Endometrial microvascular endothelial cells (primary cell): ENCODE results near the gene DCHS1. TPM values are rescaled to one million over a fixed set of nuclear protein-coding genes. Genes with fewer than 3 reads are reported as not detected.

ENCODE experiments used
- in situ Hi-C: cut with HindIII; loops from 2 replicates; pipeline ENCODE4 v1.10.0; 2017; ENCODE audit warnings: low sequenced_read_pairs, low pct_unique_long_range_greater_than_20kb; ENCODE audit errors: inconsistent ontology term
- total RNA-seq: library from RNA; depleted of rRNA; stranded (reverse); fragments of >200 nt; gene quantifications from one replicate; pipeline ENCODE4 v1.2.3, GENCODE V29; 2015; ENCODE audit errors: inconsistent ontology term

The DCHS1 gene
- total RNA-seq, 1 donor from 2014 or later, result 48.7 TPM

DNA sequence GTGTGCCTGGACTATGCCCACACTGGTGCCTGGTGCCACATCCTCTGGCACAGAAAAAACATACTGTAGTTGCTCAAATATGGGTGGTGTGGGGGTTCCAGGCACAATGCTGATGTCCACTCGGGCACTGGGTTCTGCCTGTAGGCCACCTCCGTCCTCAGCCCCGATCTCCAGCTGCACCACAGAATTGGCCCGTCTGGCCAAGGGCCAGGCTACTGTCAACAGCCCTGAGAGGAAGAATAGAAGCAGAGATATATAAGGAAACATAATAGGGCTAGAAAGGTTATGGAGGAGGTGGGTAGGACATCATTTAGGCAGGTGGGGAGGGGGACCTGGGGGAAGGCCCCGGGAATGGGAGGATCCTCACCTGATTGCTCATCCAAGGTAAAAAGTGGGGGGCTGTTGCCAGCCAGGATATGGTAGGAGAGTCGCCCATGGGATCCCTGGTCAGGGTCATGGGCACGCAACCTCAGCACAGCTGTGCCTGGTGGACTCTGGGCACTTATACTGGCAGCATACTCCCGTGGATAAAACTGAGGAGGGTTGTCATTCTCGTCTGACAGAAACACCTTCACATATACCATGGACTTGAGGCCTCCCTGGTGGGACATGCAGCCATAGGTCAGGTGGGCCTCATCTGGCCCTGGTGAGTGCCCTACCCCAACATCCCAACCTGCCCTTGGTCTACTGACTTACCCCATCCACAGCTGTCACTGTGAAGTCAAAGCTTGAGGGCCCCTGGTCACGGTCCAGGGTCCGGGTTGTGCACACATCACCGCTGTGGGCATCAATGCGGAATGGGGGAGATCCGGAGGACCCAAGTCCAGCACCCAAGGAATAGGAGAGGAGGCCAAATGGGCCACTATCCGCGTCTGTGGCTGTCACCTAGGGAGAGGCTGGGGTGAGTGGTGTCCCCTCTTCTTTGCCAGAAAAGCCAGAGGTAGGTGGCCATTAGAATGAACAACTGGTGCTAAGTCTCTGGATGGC, 21.9 kb downstream of the DCHS1 start:
- in situ Hi-C loops, result no loop called here

DNA sequence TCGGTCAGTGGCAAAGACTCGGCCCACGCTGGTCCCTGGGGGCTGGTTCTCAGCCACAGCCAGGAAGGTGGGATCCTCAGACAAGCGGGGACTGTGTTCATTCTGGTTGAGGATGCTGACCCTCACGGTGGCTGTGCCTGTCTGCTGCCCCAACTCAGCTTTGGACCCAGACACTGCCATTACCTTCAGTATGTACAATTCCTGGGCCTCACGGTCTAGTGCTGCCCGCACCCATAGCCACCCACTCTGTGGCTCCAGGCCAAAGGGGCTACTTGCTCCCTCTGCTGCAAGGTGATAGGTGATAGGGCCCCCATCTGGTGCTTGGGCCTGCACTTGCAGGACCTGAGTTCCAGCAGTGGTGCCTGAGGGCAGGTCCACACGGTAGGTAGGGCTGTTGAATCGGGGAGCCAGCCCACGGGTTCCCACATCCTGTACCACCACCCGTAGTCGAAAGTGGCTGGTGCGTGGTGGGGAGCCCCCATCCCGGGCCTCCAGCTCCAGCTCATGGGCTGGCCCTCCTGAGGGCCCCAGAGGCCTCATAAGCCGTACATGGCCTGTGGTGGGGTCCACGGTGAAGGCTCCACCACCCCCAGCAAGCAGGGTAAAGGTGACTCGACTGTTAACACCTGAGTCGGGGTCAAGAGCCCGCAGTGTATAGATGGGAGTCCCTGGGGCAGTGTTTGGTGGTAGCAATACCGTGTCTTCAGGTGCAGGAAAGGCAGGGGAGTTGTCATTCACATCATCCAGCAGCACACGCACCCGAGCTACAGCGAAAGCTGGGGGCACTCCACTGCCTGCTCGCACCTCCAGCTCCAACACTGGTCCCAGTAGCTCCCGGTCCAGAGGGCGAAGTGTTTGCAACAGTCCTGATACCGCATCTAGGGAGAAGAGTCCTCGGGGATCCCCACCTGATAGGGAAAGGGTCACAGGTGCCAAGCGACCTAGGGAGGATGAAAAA, 23.2 kb downstream of the DCHS1 start:
- in situ Hi-C loops, result no loop called here

- in situ Hi-C loops, result no loop called here
Observed at GRCh38 chr11:6631361-6631890, 24.2 kb downstream of the DCHS1 start.

DNA sequence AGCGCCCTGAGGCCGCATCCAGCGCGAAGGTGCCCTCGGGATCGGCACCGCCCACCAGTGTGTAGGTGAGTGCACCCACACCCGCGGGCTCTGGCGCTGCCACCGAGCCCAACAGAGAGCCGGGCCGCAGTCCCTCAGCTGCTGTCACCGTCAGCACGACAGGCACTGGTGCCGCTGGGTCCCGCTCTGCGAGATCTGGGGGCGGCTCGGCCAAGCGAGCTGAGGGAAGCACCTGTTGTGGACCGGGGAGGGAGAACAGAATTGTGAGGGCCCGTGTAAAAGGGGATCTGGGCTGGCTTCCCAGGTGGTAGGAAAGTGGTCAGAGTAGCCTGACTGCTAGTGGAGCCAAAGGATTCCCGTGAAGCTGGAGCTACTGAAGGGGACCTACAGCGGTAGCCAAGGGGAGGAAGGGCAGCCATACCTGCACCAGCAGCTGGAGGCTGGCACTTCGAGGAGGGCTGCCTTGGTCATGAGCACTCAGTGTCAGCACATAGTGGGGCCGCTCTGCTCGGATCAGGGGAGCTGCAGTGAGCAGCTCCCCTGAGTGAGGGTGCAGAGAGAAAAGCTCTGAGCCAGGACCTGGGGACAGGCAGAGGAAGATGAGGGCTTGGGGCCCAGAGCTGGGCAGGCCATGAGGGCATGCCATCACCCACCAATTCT, 24.8 kb downstream of the DCHS1 start:
- in situ Hi-C loops, result no loop called here

- in situ Hi-C loops, result no loop called here
Observed at GRCh38 chr11:6629892-6630631, 25.5 kb downstream of the DCHS1 start.

GRCh38 chr11:6629573-6629891, 26.1 kb downstream of the DCHS1 start:
- in situ Hi-C loops, result no loop called here

GRCh38 chr11:6628526-6628925, 27.1 kb downstream of the DCHS1 start:
- in situ Hi-C loops, result no loop called here

GRCh38 chr11:6627762-6628241, 27.8 kb downstream of the DCHS1 start:
- in situ Hi-C loops, result no loop called here

DNA sequence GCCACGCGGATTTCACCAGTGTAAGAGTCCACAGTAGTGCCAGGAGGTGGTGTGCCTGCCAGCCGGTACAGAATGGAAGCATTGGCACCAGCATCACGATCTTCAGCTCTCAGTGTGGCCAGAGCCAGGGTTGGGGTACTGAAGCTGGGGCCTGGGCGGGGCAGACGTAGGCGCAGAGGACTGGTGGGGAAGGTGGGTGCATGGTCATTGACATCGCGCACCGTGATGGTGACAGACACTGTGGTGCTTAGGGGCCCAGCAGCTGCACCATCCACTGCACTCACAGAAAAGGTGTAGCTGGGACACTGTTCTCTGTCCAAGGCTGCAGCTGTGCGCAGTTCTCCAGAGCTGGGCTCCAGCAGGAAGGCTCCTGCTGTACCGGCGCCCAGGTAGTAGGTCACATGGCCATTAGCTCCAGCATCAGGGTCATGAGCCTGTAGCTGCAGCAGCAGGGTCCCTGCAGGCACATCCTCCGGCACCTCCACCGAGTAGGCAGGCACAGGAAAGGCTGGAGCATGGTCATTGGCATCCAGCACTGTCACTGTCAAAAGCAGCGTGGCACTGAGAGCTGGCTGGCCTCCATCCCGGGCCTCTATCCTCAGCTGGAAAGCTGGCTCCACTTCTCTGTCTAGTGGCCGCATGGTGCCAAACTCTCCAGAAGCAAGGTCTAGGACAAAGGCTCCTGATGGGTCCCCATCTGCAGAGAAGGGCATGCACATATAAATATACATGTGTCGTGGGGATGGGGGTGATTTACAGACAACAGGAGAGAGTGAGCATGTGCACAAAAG, 28.4 kb downstream of the DCHS1 start:
- in situ Hi-C loops, result no loop called here

DNA sequence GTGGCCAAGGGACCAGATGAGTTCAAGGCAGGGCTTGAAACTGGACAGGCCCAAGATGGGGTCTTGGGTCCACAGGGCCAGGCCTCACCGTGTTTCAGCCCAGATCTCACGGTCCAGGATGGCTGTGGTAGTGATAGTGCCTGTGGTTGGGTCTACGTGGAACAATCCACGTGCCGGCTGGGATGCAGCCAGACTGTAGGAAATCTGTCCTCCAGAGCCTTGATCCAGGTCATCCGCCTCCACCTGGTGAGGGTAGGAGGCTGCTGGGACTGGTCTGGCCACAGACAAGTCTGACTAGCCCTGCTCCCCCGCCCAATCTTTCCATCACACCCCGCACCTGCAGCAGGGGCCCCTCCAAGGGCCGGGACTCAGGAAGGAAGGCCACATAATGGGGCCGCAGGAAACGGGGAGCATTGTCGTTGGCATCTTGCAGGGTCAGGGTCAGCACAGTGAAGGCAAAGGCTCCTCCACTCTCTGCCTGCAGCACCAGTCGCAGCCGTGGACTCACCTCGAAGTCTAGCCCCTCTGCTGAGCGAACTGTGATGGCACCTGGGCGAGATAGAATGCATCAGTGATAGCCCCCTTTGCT, 29.7 kb downstream of the DCHS1 start:
- in situ Hi-C loops, result no loop called here

- in situ Hi-C loops, result no loop called here
Observed at GRCh38 chr11:6625156-6625831, 30.3 kb downstream of the DCHS1 start.

GRCh38 chr11:6623391-6624363, 31.9 kb downstream of the DCHS1 start:
- in situ Hi-C loops, result loop anchor here (25.0 kb wide), 1 partner anchor 211 kb away; the partner anchor contains the start of gene APBB1

DNA sequence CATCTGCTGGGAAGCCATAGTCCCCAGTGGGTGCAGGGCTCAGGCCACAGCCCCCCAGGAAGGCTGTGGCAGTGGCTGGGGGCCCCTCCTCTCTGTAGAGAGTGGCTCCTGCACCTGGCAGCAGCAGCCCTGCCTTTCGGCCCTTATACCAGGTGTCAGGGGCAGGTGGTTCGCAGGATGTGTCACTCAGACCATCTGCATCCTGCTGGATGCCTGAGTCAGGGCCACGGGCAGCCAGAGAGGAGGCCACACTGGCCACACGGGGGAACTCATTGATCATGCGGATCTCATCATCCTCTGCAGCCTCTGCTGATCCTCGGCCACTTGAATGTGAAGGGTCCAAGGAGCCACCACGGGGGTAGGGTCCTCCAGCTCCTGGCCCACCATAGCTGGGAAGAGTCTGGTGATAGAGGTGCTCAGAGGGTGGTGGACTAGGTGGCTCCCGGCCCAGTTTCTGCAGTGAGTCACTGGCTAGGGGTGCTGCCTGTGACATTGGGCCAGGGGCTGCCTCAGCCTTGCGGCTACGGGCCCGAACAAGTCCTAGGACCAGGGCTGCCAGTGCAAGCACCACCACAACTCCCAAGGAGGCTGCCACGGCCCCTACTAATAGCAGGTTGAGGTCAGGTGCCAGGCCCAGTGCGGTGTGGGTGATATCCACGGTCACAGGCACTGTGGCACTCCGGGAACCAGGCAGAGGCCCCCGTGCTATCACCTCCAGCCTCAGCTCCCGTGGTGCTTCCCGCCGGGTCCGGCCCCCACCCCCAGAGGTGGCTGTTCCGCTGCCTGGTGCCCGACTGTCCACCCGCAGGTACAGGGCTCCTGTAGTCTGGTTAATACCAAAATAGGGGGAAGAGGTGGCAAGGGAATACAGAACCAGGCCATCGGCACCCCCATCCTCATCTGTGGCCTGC, 33.1 kb downstream of the DCHS1 start:
- in situ Hi-C loops, result loop anchor here (25.0 kb wide), 1 partner anchor 210 kb away; the partner anchor contains the start of gene APBB1

DNA sequence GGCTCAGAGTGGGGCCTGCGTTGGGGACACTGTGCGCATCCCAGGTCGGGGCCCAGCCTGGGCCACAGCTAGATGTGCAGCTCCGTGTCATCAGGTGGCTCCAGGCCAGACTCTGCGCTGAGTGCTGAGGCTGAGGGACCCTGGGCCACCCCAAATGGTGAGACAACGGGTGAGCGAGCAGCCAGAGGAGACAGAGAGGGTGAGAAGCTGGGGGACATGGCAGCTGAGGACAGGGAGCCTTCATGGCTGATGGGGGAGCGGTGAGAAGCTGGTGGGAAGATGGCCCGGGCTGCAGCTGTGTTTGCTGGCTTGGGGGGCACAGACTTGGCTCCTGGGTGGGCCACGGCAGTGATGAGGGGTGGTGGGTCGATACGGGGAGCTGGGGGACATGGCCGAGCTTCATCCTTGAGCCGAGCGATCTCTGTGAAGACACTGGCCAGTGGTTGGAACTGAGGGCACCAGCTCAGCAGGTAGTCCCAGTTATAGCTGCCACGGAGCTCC, 33.8 kb downstream of the DCHS1 start:
- in situ Hi-C loops, result loop anchor here (25.0 kb wide), 1 partner anchor 209 kb away; the partner anchor contains the start of gene APBB1
